SK-N-SH treated with all-trans-retinoic acid at 6 μM for 48 hours (cell line): ENCODE results near the gene ATP1A2.

Source experiments
- ATAC-seq: fragments of 200-7000 bp; cut with Tn5 transposase; 3 replicates; pipeline ENCODE4 v1.9.1; 2020; ENCODE audit warnings: mild to moderate bottlenecking, moderate library complexity
- ARNTL ChIP-seq: fragments of 450-650 bp; formaldehyde crosslinking; IDR thresholded peaks from 2 replicates; pipeline ENCODE4 v1.5.0; 2020; ENCODE audit warnings: low read depth, mild to moderate bottlenecking, moderate library complexity, borderline replicate concordance
- BACH2 ChIP-seq: fragments of 250-450 bp; sonication (Bioruptor Pico); IDR thresholded peaks from 2 replicates; pipeline ENCODE4 v1.9.0; 2021; ENCODE audit warnings: mild to moderate bottlenecking, borderline replicate concordance
- CREB5 ChIP-seq: fragments of 250-450 bp; sonication (Bioruptor Pico); IDR thresholded peaks from 2 replicates; pipeline ENCODE4 v1.5.1; 2020; ENCODE audit warnings: low read depth, mild to moderate bottlenecking, moderate library complexity
- CSRNP3 ChIP-seq: fragments of 250-450 bp; sonication (Bioruptor Pico); IDR thresholded peaks from 2 replicates; pipeline ENCODE4 v1.5.1; 2021; ENCODE audit warnings: mild to moderate bottlenecking, moderate library complexity
- ESRRG ChIP-seq: fragments of 250-450 bp; sonication (Bioruptor Pico); IDR thresholded peaks from 2 replicates; pipeline ENCODE4 v1.6.1; 2021; ENCODE audit warnings: mild to moderate bottlenecking
- OSR1 ChIP-seq: fragments of 250-450 bp; sonication (Bioruptor Pico); IDR thresholded peaks from 2 replicates; pipeline ENCODE4 v1.8.0; 2022; ENCODE audit warnings: moderate library complexity, mild to moderate bottlenecking, inconsistent platforms
- PATZ1 ChIP-seq: fragments of 250-450 bp; sonication (Bioruptor Pico); IDR thresholded peaks from 2 replicates; pipeline ENCODE4 v1.8.0; 2020; ENCODE audit warnings: mild to moderate bottlenecking, moderate library complexity, borderline replicate concordance
- POU6F1 ChIP-seq: fragments of 250-450 bp; sonication (Bioruptor Pico); IDR thresholded peaks from 2 replicates; pipeline ENCODE4 v1.8.0; 2021; ENCODE audit warnings: low read depth, mild to moderate bottlenecking, moderate library complexity, borderline replicate concordance
- RARB ChIP-seq: fragments of 250-450 bp; sonication (Bioruptor Pico); IDR thresholded peaks from 2 replicates; pipeline ENCODE4 v1.8.0; 2021; ENCODE audit warnings: mild to moderate bottlenecking, moderate library complexity
- SNAI2 ChIP-seq: fragments of 250-450 bp; sonication (Bioruptor Pico); IDR thresholded peaks from 2 replicates; pipeline ENCODE4 v1.5.0; 2020; ENCODE audit warnings: mild to moderate bottlenecking, moderate library complexity
- TOX ChIP-seq: fragments of 250-450 bp; sonication (Bioruptor Pico); IDR thresholded peaks from 2 replicates; pipeline ENCODE4 v1.8.0; 2021; ENCODE audit warnings: mild to moderate bottlenecking, moderate library complexity, borderline replicate concordance
- TSHZ2 ChIP-seq: fragments of 250-450 bp; sonication (Bioruptor Pico); IDR thresholded peaks from 2 replicates; pipeline ENCODE4 v1.5.0; 2020; ENCODE audit warnings: mild to moderate bottlenecking, moderate library complexity
- ZC3H10 ChIP-seq: fragments of 250-450 bp; sonication (Bioruptor Pico); IDR thresholded peaks from 2 replicates; pipeline ENCODE4 v1.5.1; 2021; ENCODE audit warnings: mild to moderate bottlenecking, moderate library complexity
- ZFP3 ChIP-seq: fragments of 250-450 bp; sonication (Bioruptor Pico); IDR thresholded peaks from 2 replicates; pipeline ENCODE4 v1.5.0; 2020; ENCODE audit warnings: mild to moderate bottlenecking, moderate library complexity
- ZFP30 ChIP-seq: fragments of 450-650 bp; formaldehyde crosslinking; IDR thresholded peaks from 2 replicates; pipeline ENCODE4 v1.5.0; 2022; ENCODE audit warnings: mild to moderate bottlenecking, moderate library complexity
- ZNF70 ChIP-seq: fragments of 450-650 bp; formaldehyde crosslinking; IDR thresholded peaks from 2 replicates; pipeline ENCODE4 v1.5.0; 2020; ENCODE audit warnings: mild to moderate bottlenecking, moderate library complexity
- ZNF8 ChIP-seq: fragments of 450-650 bp; formaldehyde crosslinking; IDR thresholded peaks from 2 replicates; pipeline ENCODE4 v1.5.0; 2020; ENCODE audit warnings: mild to moderate bottlenecking, moderate library complexity

ATP1A2 gene

GRCh38 chr1:160107512-160107911, 8.0 kb upstream of the ATP1A2 start (continued):
- no peak for TF ChIP-seq CREB5 (CRISPR knock-in tag)
- no peak for TF ChIP-seq ARNTL (CRISPR knock-in tag)
- TF ChIP-seq ZNF70 = no peak
- TF ChIP-seq BACH2 = no peak
- TF ChIP-seq TSHZ2 (CRISPR knock-in tag) = no peak
- TF ChIP-seq RARB (CRISPR knock-in tag) = no peak
- no peak for TF ChIP-seq POU6F1 (CRISPR knock-in tag)
- no peak for TF ChIP-seq PATZ1 (CRISPR knock-in tag)

- TF ChIP-seq ZC3H10 (CRISPR knock-in tag) (no peak), ESRRG (no peak), PATZ1 (CRISPR knock-in tag) (no peak), TOX (CRISPR knock-in tag) (no peak), BACH2 (no peak), CREB5 (CRISPR knock-in tag) (no peak), ZNF8 (CRISPR knock-in tag) (no peak), ZNF70 (no peak), CSRNP3 (no peak), ZFP30 (CRISPR knock-in tag) (no peak), SNAI2 (CRISPR knock-in tag) (no peak), ZFP3 (CRISPR knock-in tag) (no peak), OSR1 (CRISPR knock-in tag) (no peak)
- ATAC-seq = peak; percentile 64
These were observed 6.5 kb upstream of the ATP1A2 start for GRCh38 chr1:160108888-160109662.
